Measurements from ENCODE around the gene ABCG5.

ABCG5 gene

DNA sequence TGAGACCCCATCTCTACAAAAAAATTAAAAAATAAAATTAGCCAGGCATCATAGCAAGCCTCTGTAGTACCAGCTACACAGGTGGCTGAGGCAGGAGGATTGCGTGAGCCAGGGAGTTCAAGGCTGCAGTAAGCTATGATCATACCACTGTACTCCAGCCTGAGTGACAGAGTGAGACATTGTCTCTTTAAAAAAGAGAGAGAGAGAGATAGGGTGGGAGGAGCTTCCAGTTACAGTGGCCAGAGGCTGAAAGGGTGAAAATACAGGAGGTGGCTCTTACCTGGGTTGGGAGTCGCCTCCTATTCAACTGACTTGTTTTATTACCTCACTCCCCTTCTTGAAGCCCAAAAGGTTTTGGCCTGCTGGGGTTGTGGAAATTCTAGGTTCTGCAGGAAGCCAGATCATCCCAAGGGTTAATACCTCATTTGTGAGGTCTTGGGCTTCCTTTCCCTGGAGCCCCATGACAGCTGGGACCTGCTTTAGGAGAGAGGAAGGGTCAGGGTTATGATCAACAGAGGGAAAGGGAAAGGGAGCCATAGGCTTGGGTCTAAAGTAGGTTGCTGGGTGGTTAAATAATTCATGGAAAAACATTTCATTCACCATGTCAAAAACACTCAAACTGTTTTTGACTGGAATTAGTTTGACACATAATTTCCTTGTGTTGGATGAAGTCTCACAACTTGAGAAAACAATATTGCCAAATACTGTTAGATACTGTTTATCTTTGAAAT is 47.4 kb downstream of the ABCG5 start:
- no peak for TF ChIP-seq SPI1 (IDR thresholded peaks at IDR 0.05; ENCODE audit: borderline replicate concordance, low read depth)
- TF ChIP-seq GABPA (IDR thresholded peaks at IDR 0.05; ENCODE audit: low read depth), result no peak
- TF ChIP-seq POLR2AphosphoS5 (IDR thresholded peaks at IDR 0.05; ENCODE audit: low read depth), result no peak
- TF ChIP-seq, protein P1, sequence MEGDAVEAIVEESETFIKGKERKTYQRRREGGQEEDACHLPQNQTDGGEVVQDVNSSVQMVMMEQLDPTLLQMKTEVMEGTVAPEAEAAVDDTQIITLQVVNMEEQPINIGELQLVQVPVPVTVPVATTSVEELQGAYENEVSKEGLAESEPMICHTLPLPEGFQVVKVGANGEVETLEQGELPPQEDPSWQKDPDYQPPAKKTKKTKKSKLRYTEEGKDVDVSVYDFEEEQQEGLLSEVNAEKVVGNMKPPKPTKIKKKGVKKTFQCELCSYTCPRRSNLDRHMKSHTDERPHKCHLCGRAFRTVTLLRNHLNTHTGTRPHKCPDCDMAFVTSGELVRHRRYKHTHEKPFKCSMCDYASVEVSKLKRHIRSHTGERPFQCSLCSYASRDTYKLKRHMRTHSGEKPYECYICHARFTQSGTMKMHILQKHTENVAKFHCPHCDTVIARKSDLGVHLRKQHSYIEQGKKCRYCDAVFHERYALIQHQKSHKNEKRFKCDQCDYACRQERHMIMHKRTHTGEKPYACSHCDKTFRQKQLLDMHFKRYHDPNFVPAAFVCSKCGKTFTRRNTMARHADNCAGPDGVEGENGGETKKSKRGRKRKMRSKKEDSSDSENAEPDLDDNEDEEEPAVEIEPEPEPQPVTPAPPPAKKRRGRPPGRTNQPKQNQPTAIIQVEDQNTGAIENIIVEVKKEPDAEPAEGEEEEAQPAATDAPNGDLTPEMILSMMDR (IDR thresholded peaks at IDR 0.05; ENCODE audit: insufficient read depth, low read length), result no peak
- TF ChIP-seq, protein P2, sequence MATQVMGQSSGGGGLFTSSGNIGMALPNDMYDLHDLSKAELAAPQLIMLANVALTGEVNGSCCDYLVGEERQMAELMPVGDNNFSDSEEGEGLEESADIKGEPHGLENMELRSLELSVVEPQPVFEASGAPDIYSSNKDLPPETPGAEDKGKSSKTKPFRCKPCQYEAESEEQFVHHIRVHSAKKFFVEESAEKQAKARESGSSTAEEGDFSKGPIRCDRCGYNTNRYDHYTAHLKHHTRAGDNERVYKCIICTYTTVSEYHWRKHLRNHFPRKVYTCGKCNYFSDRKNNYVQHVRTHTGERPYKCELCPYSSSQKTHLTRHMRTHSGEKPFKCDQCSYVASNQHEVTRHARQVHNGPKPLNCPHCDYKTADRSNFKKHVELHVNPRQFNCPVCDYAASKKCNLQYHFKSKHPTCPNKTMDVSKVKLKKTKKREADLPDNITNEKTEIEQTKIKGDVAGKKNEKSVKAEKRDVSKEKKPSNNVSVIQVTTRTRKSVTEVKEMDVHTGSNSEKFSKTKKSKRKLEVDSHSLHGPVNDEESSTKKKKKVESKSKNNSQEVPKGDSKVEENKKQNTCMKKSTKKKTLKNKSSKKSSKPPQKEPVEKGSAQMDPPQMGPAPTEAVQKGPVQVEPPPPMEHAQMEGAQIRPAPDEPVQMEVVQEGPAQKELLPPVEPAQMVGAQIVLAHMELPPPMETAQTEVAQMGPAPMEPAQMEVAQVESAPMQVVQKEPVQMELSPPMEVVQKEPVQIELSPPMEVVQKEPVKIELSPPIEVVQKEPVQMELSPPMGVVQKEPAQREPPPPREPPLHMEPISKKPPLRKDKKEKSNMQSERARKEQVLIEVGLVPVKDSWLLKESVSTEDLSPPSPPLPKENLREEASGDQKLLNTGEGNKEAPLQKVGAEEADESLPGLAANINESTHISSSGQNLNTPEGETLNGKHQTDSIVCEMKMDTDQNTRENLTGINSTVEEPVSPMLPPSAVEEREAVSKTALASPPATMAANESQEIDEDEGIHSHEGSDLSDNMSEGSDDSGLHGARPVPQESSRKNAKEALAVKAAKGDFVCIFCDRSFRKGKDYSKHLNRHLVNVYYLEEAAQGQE (IDR thresholded peaks at IDR 0.05; ENCODE audit: insufficient replicate concordance, low read depth), result no peak
- Histone ChIP-seq H3K4me3 (replicated peaks; ENCODE audit: insufficient read depth, low read length) (no peak overlapping the region), H3K27ac (replicated peaks) (no peak overlapping the region), H3K27me3 (ENCODE audit: insufficient read depth, poor library complexity, severe bottlenecking) (no peaks in the 10 kb centered on the region)
- no peak for DNase-seq (ENCODE audit: low read depth in 1 of 2, low spot score in 1 of 2)

DNA sequence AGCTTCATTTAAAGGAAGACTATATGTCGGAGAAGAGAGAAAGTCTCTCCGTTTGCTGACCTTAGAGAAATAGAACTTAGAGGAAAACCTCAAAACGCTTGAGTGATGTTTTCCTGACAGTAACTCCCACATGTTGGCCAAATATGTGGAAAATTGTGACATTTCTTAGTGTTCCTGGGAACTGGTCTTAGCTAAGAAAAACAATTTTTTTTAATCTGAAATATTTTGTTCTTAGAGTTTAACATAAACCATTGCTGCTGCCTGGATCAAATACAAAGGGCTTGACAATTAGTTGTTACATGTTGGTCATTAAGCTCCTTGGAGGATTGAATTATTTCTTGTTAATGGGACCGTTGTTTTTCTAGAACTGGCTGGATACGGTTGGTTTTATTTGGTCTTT is 48.5 kb downstream of the ABCG5 start:
- TF ChIP-seq, protein P2 (IDR thresholded peaks at IDR 0.05; ENCODE audit: insufficient replicate concordance, low read depth), result no peak
- TF ChIP-seq POLR2AphosphoS5 (IDR thresholded peaks at IDR 0.05; ENCODE audit: low read depth), result no peak
- TF ChIP-seq, protein P1 (IDR thresholded peaks at IDR 0.05; ENCODE audit: insufficient read depth, low read length), result no peak
- no peak for TF ChIP-seq SPI1 (IDR thresholded peaks at IDR 0.05; ENCODE audit: borderline replicate concordance, low read depth)
- no peak for TF ChIP-seq GABPA (IDR thresholded peaks at IDR 0.05; ENCODE audit: low read depth)
- DNase-seq (ENCODE audit: low read depth in 1 of 2, low spot score in 1 of 2), result no peak
- no peaks in the 10 kb centered on the region for H3K27me3 ChIP-seq (ENCODE audit: insufficient read depth, poor library complexity, severe bottlenecking)
- no peak overlapping the region for H3K27ac ChIP-seq (replicated peaks)
- no peak overlapping the region for H3K4me3 ChIP-seq (replicated peaks; ENCODE audit: insufficient read depth, low read length)

DNA sequence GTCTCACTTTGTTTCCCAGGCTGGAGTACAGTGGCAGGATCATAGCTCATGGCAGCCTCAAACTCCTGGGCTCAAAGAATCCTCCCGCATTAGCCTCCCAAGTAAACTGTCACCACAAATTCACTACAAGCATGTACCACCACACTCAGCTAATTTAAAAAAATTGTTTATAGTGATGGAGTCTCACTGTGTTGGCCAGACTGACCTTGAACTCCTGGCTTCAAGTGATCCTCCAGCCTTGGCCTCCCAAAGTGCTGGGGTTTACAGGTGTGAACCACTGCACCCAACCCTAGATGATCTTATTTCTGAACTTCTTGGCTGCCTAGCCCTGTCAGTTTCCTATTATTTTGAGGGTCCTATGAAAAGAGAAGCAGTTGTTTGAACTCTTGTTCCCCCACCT is 50.0 kb downstream of the ABCG5 start:
- Histone ChIP-seq H3K27ac (replicated peaks) (no peak overlapping the region), H3K4me3 (replicated peaks; ENCODE audit: insufficient read depth, low read length) (no peak overlapping the region), H3K27me3 (ENCODE audit: insufficient read depth, poor library complexity, severe bottlenecking) (no peaks in the 10 kb centered on the region)
- TF ChIP-seq POLR2AphosphoS5 (IDR thresholded peaks at IDR 0.05; ENCODE audit: low read depth) (no peak), GABPA (IDR thresholded peaks at IDR 0.05; ENCODE audit: low read depth) (no peak), SPI1 (IDR thresholded peaks at IDR 0.05; ENCODE audit: borderline replicate concordance, low read depth) (no peak)
- TF ChIP-seq, protein P2 (IDR thresholded peaks at IDR 0.05; ENCODE audit: insufficient replicate concordance, low read depth), result no peak
- TF ChIP-seq, protein P1 (IDR thresholded peaks at IDR 0.05; ENCODE audit: insufficient read depth, low read length), result no peak
- DNase-seq (ENCODE audit: low read depth in 1 of 2, low spot score in 1 of 2), result no peak

All from HL-60 (cell line).